ENCODE data around the gene PDE4B.
"Not testable (repeated sequence)": the region's sequence is repeated elsewhere in the genome, so short reads cannot be mapped to it uniquely, and the experiment has no call there.

GRCh38 chr1:66067219-66067618 lies 274.5 kb downstream of the PDE4B start:
- TF ChIP-seq CTCF (IDR thresholded peaks at IDR 0.05); EP300 (IDR thresholded peaks at IDR 0.05); POLR2A (IDR thresholded peaks at IDR 0.05; ENCODE audit: low read length); USF2 (IDR thresholded peaks at IDR 0.05); MAZ (IDR thresholded peaks at IDR 0.05; ENCODE audit: borderline replicate concordance, low read depth, low read length); PHF8 (IDR thresholded peaks at IDR 0.05; ENCODE audit: borderline replicate concordance, low read depth); NPAS2 (CRISPR knock-in tag; IDR thresholded peaks at IDR 0.05; ENCODE audit: borderline replicate concordance); RFX5 (IDR thresholded peaks at IDR 0.05): not testable (repeated sequence)

Measured in A549 (cell line).